ENCODE results near the gene SLC6A11.

The SLC6A11 gene

GRCh38 chr3:10974746-10975375 lies 158.8 kb downstream of the SLC6A11 start:
- H3K4me3 ChIP-seq (IDR thresholded peaks at IDR 0.05; ENCODE audit: insufficient read depth, low read depth, low read length), result no peak overlapping the region
- H3K36me3 ChIP-seq (ENCODE audit: insufficient read depth), result no peaks in the 10 kb centered on the region
- no peaks in the 10 kb centered on the region for H3K4me1 ChIP-seq (ENCODE audit: low read depth, poor library complexity, severe bottlenecking)
- no peak overlapping the region for H2AFZ ChIP-seq (ENCODE audit: low read depth)
- no peaks in the 10 kb centered on the region for H3K27me3 ChIP-seq (ENCODE audit: insufficient read depth, low read depth)
- H3K79me2 ChIP-seq (ENCODE audit: insufficient read depth, low read depth), result no peaks in the 10 kb centered on the region
- H3K4me2 ChIP-seq, result no peak overlapping the region
- no peaks in the 10 kb centered on the region for H4K20me1 ChIP-seq (ENCODE audit: insufficient read depth)
- H3K9ac ChIP-seq, result no peak overlapping the region
- no peak overlapping the region for H3K27ac ChIP-seq
- no peak for TF ChIP-seq CTCF (conservative IDR thresholded peaks at IDR 0.05; ENCODE audit: low read depth, low read length)

GRCh38 chr3:10975695-10976234 lies 159.7 kb downstream of the SLC6A11 start:
- no peaks in the 10 kb centered on the region for H3K27me3 ChIP-seq (ENCODE audit: insufficient read depth, low read depth)
- no peak overlapping the region for H3K4me3 ChIP-seq (IDR thresholded peaks at IDR 0.05; ENCODE audit: insufficient read depth, low read depth, low read length)
- H3K4me1 ChIP-seq (ENCODE audit: low read depth, poor library complexity, severe bottlenecking), result no peaks in the 10 kb centered on the region
- H4K20me1 ChIP-seq (ENCODE audit: insufficient read depth), result no peaks in the 10 kb centered on the region
- H2AFZ ChIP-seq (ENCODE audit: low read depth), result no peak overlapping the region
- H3K36me3 ChIP-seq (ENCODE audit: insufficient read depth), result no peaks in the 10 kb centered on the region
- no peak overlapping the region for H3K4me2 ChIP-seq
- no peaks in the 10 kb centered on the region for H3K79me2 ChIP-seq (ENCODE audit: insufficient read depth, low read depth)
- TF ChIP-seq CTCF (conservative IDR thresholded peaks at IDR 0.05; ENCODE audit: low read depth, low read length), result no peak
- no peak overlapping the region for H3K9ac ChIP-seq
- H3K27ac ChIP-seq, result no peak overlapping the region

GRCh38 chr3:10976770-10977169 lies 160.7 kb downstream of the SLC6A11 start:
- Histone ChIP-seq H4K20me1 (ENCODE audit: insufficient read depth) (no peaks in the 10 kb centered on the region), H3K4me1 (ENCODE audit: low read depth, poor library complexity, severe bottlenecking) (no peaks in the 10 kb centered on the region), H3K27ac (no peak overlapping the region), H3K4me2 (no peak overlapping the region), H2AFZ (ENCODE audit: low read depth) (no peak overlapping the region), H3K4me3 (IDR thresholded peaks at IDR 0.05; ENCODE audit: insufficient read depth, low read depth, low read length) (no peak overlapping the region), H3K27me3 (ENCODE audit: insufficient read depth, low read depth) (no peaks in the 10 kb centered on the region), H3K9ac (no peak overlapping the region), H3K36me3 (ENCODE audit: insufficient read depth) (no peaks in the 10 kb centered on the region), H3K79me2 (ENCODE audit: insufficient read depth, low read depth) (no peaks in the 10 kb centered on the region)
- no peak for TF ChIP-seq CTCF (conservative IDR thresholded peaks at IDR 0.05; ENCODE audit: low read depth, low read length)

- no peaks in the 10 kb centered on the region for H3K27me3 ChIP-seq (ENCODE audit: insufficient read depth, low read depth)
- H3K27ac ChIP-seq, result no peak overlapping the region
- H3K9ac ChIP-seq, result no peak overlapping the region
- no peak overlapping the region for H2AFZ ChIP-seq (ENCODE audit: low read depth)
- H3K36me3 ChIP-seq (ENCODE audit: insufficient read depth), result no peaks in the 10 kb centered on the region
- H3K4me2 ChIP-seq, result no peak overlapping the region
- H4K20me1 ChIP-seq (ENCODE audit: insufficient read depth), result no peaks in the 10 kb centered on the region
- no peak overlapping the region for H3K4me3 ChIP-seq (IDR thresholded peaks at IDR 0.05; ENCODE audit: insufficient read depth, low read depth, low read length)
- no peak for TF ChIP-seq CTCF (conservative IDR thresholded peaks at IDR 0.05; ENCODE audit: low read depth, low read length)
- no peaks in the 10 kb centered on the region for H3K79me2 ChIP-seq (ENCODE audit: insufficient read depth, low read depth)
- H3K4me1 ChIP-seq (ENCODE audit: low read depth, poor library complexity, severe bottlenecking), result no peaks in the 10 kb centered on the region
These were observed 162.0 kb downstream of the SLC6A11 start for GRCh38 chr3:10977892-10978510.

Measured in KMS-11 (cell line).